Activated CD8-positive, alpha-beta memory T cell treated with anti-CD3 and anti-CD28 coated beads, Interleukin-2, amount 50 U/mL, for 48 hours (primary cell): Measurements from ENCODE around the gene KCNK6.
"Not testable (repeated sequence)": the region's sequence is repeated elsewhere in the genome, so short reads cannot be mapped to it uniquely, and the experiment has no call there.

Source experiments
- DNase-seq: peaks from one replicate; pipeline ENCODE4 v3.0.0-alpha.2; 2020

KCNK6 gene

GRCh38 chr19:38326591-38326990, 6.9 kb downstream of the KCNK6 start:
- no peak for DNase-seq

GRCh38 chr19:38329651-38330050, 10.0 kb downstream of the KCNK6 start:
- DNase-seq, result no peak

GRCh38 chr19:38331728-38332127, 12.1 kb downstream of the KCNK6 start:
- DNase-seq, result no peak

GRCh38 chr19:38333245-38333644, 13.6 kb downstream of the KCNK6 start:
- no peak for DNase-seq

GRCh38 chr19:38335949-38336637, 16.4 kb downstream of the KCNK6 start:
- peak; percentile 94 for DNase-seq

GRCh38 chr19:38336638-38337359, 17.2 kb downstream of the KCNK6 start:
- peak; percentile 93 for DNase-seq

DNA sequence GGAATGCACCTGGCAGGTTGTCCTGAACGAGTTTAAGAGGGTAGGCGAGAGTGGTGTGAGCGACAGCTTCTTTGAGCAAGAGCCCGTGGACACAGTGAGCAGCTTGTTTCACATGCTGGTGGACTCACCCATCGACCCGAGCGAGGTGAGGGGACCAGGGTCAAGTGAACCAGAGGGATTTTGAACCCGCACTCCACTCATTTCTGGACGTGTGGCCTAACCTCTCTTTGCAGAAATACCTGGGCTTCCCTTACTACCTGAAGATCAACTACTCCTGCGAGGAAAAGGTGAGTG, 17.7 kb downstream of the KCNK6 start:
- no peak for DNase-seq

DNA sequence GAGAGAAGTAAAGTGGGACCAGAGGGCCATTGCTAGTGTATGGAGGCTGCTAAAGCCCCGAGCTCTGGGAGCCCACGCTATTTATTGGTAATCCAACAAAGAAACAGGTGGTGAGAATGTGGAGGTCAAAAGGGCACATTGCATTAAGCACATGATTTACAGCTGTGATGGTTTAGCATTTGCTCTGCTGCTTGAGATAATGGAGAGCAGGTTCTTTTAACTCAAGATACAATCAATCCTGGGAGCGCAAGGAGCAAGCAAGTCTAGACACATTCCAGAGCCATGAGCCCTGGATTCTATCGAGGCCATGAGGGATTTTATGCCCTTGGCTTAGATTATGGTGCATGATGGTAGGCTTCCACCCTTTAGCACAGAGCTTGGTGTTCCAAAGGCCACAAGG, 19.4 kb downstream of the KCNK6 start:
- DNase-seq, result not testable (repeated sequence)

DNA sequence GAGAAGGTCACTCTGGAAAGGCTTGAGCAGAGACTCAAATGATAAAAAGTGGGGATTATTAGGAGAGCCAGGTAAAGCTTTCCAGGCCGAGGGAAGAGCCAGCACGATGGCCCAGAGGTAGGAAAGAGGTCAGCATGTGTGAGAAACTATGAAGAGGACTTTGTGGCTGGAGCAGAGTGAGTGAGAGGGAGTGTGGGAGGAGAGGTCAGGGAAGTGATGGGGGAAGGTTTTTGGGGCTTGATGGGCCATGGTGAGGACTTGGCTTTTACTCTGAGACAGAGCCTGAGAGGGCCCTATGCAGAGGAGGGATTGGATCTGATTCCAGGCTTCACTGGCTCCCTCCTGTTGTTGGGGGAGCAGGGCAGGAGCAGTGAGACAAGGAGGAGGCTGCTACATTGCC, 21.3 kb downstream of the KCNK6 start:
- no peak for DNase-seq

DNA sequence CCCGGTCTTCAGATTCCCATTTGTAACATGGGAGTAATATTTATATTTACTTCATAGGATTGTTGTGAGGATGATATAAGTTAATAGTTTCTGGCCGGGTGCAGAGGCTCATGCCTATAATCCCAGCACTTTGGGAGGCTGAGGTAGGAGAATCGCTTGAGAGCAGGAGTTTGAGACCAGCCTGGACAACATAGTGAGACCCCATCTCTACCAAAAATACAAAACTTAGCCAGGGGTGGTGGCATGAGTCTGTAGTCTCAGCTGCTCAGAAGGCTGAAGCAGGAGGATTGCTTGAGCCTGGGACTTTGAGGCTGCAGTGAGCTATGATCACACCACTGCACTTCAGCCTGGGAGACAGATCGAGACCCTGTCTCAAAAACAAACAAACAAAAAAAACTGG, 27.2 kb downstream of the KCNK6 start:
- no peak for DNase-seq

GRCh38 chr19:38350883-38351282, 31.2 kb downstream of the KCNK6 start:
- no peak for DNase-seq

GRCh38 chr19:38351865-38352395, 32.3 kb downstream of the KCNK6 start:
- no peak for DNase-seq

- DNase-seq, result no peak
Observed at GRCh38 chr19:38352611-38353010, 33.0 kb downstream of the KCNK6 start.

DNA sequence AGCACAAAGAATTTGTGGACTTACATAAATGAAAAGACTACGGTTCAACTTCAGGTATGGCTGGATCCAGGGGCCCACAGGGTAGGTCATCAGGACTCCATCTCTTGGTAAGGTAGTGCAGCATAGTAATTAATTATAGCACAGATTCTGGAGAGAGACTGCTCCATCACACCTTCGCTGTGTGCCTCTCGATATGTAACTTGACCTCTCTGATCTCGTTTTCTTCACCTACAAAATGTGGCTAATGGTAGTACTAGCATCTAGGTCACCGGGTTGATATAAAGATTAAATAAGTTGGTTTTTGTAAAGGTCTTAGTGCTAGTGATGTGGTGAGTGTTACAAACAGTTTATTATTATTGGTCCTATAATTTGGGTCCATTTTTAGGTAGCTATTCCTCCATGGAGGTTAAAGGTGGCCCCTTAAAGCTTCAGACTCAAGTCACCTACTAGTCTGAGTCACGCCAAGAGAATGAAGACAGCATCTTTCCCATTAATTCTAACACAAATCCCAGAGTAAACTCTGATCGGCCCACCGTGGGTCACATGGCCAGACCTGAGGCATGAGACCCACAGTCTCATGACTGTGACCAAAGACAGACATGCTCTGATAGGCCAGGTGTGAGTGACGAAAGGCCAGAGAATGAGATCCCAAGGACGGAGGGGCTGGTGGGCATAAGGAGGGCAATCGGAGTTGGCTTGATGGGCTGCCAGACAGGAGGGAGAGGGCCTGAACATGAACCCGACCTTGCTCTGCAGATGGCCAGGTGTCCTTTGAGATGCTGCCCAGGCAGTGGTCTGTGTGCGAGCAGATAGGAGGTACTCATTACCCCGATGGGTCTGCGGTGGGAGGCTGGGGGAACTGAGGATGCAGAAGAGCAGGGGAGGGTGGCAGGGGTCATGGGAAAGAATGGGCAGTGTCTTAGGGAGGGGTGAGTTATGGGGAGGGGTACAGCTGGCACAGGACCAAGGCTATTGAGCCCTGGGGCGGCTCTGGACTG, 36.4 kb downstream of the KCNK6 start:
- no peak for DNase-seq

- no peak for DNase-seq
Observed at GRCh38 chr19:38358071-38358470, 38.4 kb downstream of the KCNK6 start.

DNA sequence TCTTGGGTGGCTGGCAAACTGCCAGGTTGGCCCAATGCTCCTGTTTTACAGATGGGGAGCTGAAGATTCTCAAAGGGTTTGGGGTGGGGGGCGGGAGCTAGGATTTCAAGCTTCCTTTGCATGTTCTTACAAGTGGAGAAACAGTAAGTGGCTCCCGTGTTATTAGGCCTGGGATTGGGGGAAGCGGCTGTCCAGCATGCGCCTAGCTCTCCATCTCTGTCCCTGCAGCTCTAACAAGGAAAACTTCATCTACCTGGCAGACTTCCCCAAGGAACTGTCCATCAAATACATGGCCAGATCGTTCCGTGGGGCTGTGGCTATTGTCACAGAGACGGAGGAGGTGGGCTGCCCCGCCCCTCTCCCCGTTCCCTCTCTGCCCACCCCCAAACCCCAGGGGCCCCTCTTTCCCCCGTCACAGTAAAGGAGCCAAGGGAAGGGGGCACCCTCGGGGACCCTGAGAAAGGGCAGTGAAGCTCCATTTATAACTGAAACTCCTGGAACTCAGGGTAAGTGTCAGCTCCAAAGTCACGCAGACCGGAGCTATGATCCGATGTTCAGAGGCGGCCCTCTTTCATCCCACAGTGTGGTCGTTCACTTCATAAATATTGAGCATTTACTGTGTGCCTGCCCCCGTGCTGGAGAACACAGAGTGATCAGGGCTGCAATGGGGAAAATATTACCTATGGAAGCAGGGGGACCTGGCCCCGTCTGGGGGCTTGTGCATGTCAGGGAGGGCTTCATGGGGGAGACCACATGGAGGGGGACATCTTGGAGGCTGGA, 39.8 kb downstream of the KCNK6 start:
- no peak for DNase-seq

DNA sequence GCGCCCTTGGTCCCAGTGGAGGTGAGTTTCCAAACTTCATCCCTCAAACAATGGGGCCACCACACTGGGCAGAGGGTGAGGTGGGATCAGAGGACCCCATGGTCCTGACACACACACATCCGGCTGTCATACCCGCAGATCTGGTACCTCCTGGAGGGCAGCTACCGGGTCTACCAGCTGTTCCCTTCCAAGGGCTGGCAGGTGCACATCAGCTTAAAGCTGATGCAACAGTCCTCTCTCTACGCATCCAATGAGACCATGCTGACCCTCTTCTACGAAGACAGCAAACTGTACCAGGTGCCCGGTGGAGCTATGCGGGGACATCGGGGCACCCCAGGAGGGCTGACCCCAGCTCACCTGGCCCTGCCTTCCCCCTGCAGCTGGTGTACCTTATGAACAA, 40.7 kb downstream of the KCNK6 start:
- DNase-seq, result no peak

GRCh38 chr19:38360839-38361631, 41.4 kb downstream of the KCNK6 start:
- DNase-seq, result no peak

- peak; percentile 84 for DNase-seq
Observed at GRCh38 chr19:38361633-38362075, 42.0 kb downstream of the KCNK6 start.

DNA sequence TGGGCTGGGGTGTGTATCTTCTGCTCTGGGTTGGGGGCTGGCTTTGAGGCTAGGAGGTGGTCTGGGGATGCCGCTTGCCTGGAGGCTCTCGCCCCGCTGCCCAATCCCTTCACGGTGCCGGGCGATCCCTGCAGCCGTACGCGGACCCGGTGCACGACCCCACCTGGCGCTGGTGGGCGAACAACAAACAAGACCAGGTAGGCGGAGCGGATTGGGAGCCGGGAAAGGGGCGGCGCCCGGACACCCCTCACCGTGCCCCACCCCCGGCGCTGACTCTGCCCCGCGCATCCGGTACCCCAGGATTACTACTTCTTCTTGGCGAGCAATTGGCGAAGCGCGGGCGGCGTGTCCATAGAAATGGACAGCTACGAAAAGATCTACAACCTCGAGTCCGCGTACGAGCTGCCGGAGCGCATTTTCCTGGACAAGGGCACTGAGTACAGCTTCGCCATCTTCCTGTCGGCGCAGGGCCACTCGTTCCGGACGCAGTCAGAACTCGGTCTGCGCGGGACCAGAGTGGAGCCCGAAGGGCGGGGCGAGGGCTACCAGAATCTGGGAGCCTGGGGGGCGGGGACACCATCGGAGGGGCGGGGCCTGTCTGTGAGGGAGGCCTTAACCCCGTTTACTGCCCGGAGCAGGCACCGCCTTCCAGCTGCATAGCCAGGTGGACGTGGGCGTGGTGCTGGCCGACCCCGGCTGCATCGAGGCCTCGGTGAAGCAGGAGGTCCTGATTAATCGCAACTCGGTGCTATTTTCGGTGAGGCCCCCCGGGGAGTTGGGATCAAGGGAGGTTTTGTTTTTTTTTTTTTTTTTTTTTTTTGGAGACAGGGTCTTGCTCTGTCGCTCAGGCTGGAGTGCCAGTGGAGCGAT, 42.7 kb downstream of the KCNK6 start:
- DNase-seq, result peak; percentile 90
